Measurements from ENCODE around the gene SLC47A1.
"Not testable (repeated sequence)": the region's sequence is repeated elsewhere in the genome, so short reads cannot be mapped to it uniquely, and the experiment has no call there.

The SLC47A1 gene

GRCh38 chr17:19519388-19520291 is 14.0 kb upstream of the SLC47A1 start:
- in situ Hi-C loops (cut with MboI; ENCODE audit: low sequenced_read_pairs), result loop anchor here (25.0 kb wide), 1 partner anchor 243 kb away; no protein-coding TSS in a partner anchor

GRCh38 chr17:19520641-19521040 is 13.0 kb upstream of the SLC47A1 start:
- in situ Hi-C loops (cut with MboI; ENCODE audit: low sequenced_read_pairs), result loop anchor here (25.0 kb wide), 1 partner anchor 242 kb away; no protein-coding TSS in a partner anchor

- in situ Hi-C loops (cut with MboI; ENCODE audit: low sequenced_read_pairs), result loop anchor here (25.0 kb wide), 1 partner anchor 239 kb away; no protein-coding TSS in a partner anchor
Measured at GRCh38 chr17:19523690-19524089, 10.0 kb upstream of the SLC47A1 start.

GRCh38 chr17:19526950-19527349 is 6.7 kb upstream of the SLC47A1 start:
- in situ Hi-C loops (cut with MboI; ENCODE audit: low sequenced_read_pairs), result not testable (repeated sequence)

GRCh38 chr17:19531780-19532501 is 1.7 kb upstream of the SLC47A1 start:
- in situ Hi-C loops (cut with MboI; ENCODE audit: low sequenced_read_pairs), result no loop called here

GRCh38 chr17:19533036-19533717 is 477 bp upstream of the SLC47A1 start:
- in situ Hi-C loops (cut with MboI; ENCODE audit: low sequenced_read_pairs), result no loop called here

- in situ Hi-C loops (cut with MboI; ENCODE audit: low sequenced_read_pairs), result no loop called here
Measured at GRCh38 chr17:19534562-19535149, 1.0 kb downstream of the SLC47A1 start.

- in situ Hi-C loops (cut with MboI; ENCODE audit: low sequenced_read_pairs), result no loop called here
Measured at GRCh38 chr17:19537111-19537510, 3.5 kb downstream of the SLC47A1 start.

- in situ Hi-C loops (cut with MboI; ENCODE audit: low sequenced_read_pairs), result no loop called here
Measured at GRCh38 chr17:19538095-19539039, 4.7 kb downstream of the SLC47A1 start.

GRCh38 chr17:19539040-19539399 is 5.4 kb downstream of the SLC47A1 start:
- in situ Hi-C loops (cut with MboI; ENCODE audit: low sequenced_read_pairs), result no loop called here

- in situ Hi-C loops (cut with MboI; ENCODE audit: low sequenced_read_pairs), result no loop called here
Measured at GRCh38 chr17:19539841-19540311, 6.2 kb downstream of the SLC47A1 start.

GRCh38 chr17:19540706-19541370 is 7.2 kb downstream of the SLC47A1 start:
- in situ Hi-C loops (cut with MboI; ENCODE audit: low sequenced_read_pairs), result no loop called here

- in situ Hi-C loops (cut with MboI; ENCODE audit: low sequenced_read_pairs), result no loop called here
Measured at GRCh38 chr17:19541445-19541844, 7.8 kb downstream of the SLC47A1 start.

- in situ Hi-C loops (cut with MboI; ENCODE audit: low sequenced_read_pairs), result no loop called here
Measured at GRCh38 chr17:19542247-19542646, 8.6 kb downstream of the SLC47A1 start.

GRCh38 chr17:19544366-19544765 is 10.7 kb downstream of the SLC47A1 start:
- in situ Hi-C loops (cut with MboI; ENCODE audit: low sequenced_read_pairs), result no loop called here

GRCh38 chr17:19546289-19547065 is 12.8 kb downstream of the SLC47A1 start:
- in situ Hi-C loops (cut with MboI; ENCODE audit: low sequenced_read_pairs), result no loop called here

GRCh38 chr17:19549746-19550623 is 16.3 kb downstream of the SLC47A1 start:
- in situ Hi-C loops (cut with MboI; ENCODE audit: low sequenced_read_pairs), result no loop called here

Measured in HL-60/S4 treated with phorbol 12-myristate 13-acetate at 8.2 ng/mL for 4 days and 3 days (cell line).